Anterior cingulate cortex (tissue), 58 donors: ENCODE data around the gene TAF7L.
A peak's percentile ranks its signal among the peaks of the same experiment; 100 is the strongest.

Source experiments
- DNase-seq, 58 donors: peaks; one replicate each; lab custom pipeline; 2025; lab: John Stamatoyannopoulos, UW

Gene TAF7L

GRCh38 chrX:101229170-101229569 is 62.0 kb downstream of the TAF7L start:
- no peak for DNase-seq

- DNase-seq = no peak
Observed at GRCh38 chrX:101223226-101223625, 67.9 kb downstream of the TAF7L start.

- peak in 1 of 58 donors; percentile 0 for DNase-seq
Observed at GRCh38 chrX:101220662-101221260, 70.4 kb downstream of the TAF7L start.

GRCh38 chrX:101219864-101220346 is 71.2 kb downstream of the TAF7L start:
- peak in 27 of 58 donors; percentile 0 to 21 (median 4) for DNase-seq

- peak in 1 of 58 donors; percentile 0 for DNase-seq
Observed at GRCh38 chrX:101219116-101219863, 71.8 kb downstream of the TAF7L start, which contains the start of gene DRP2. DRP2 (plus strand) TSS chrX:101219786; CDS start chrX:101231648, 11,862 bp downstream.
